Spleen (tissue), 11 donors: Measurements from ENCODE around the gene NCLN. TPM values are rescaled to one million over a fixed set of nuclear protein-coding genes. Genes with fewer than 3 reads are reported as not detected.

ENCODE experiments used
- DNase-seq: peaks from one replicate; pipeline ENCODE4 v3.0.0-alpha.2; 2020
- H3K27ac ChIP-seq, 8 donors: fragments of 200-600 bp; sonication (generic) in 7 of 8; 1 replicate in 4 of 8; 2 replicates in 4 of 8; pipeline versions ENCODE4 v1.5.0 to v1.8.0; 2016 to 2021; ENCODE audit warnings: inconsistent platforms in 4 of 8, mild to moderate bottlenecking in 4 of 8, moderate library complexity in 1 of 8
- H3K27me3 ChIP-seq, 7 donors: fragments of 200-600 bp; sonication (generic) in 6 of 7; replicated peaks in 1 of 7; 1 replicate in 4 of 7; 2 replicates in 3 of 7; pipeline versions ENCODE4 v1.5.0 to v1.8.0; 2016 to 2021; ENCODE audit warnings: inconsistent platforms in 3 of 7, mild to moderate bottlenecking in 1 of 7
- H3K36me3 ChIP-seq, 6 donors: fragments of 200-600 bp; sonication (generic) in 5 of 6; 1 replicate in 4 of 6; 2 replicates in 2 of 6; pipeline versions ENCODE4 v1.5.0 to v1.8.0; 2016 to 2021; ENCODE audit warnings: inconsistent platforms in 2 of 6
- H3K4me1 ChIP-seq, 6 donors: fragments of 200-600 bp; sonication (generic) in 5 of 6; 1 replicate in 3 of 6; 2 replicates in 3 of 6; pipeline versions ENCODE4 v1.5.0 to v1.8.0; 2016 to 2021; ENCODE audit warnings: inconsistent platforms in 3 of 6
- H3K4me3 ChIP-seq, 8 donors: fragments of 200-600 bp; sonication (generic) in 7 of 8; 1 replicate in 4 of 8; 2 replicates in 4 of 8; pipeline versions ENCODE4 v1.5.0 to v1.8.0; 2016 to 2021; ENCODE audit warnings: inconsistent platforms in 4 of 8, mild to moderate bottlenecking in 4 of 8, moderate library complexity in 2 of 8
- H3K9me3 ChIP-seq, 8 donors: fragments of 200-600 bp; sonication (generic) in 7 of 8; 1 replicate in 4 of 8; 2 replicates in 4 of 8; pipeline versions ENCODE4 v1.5.0 to v1.8.0; 2016 to 2021; ENCODE audit warnings: inconsistent platforms in 4 of 8
- POLR2A ChIP-seq, 3 donors: fragments of 450-650 bp; IDR thresholded peaks; one replicate each; pipeline ENCODE4 v1.5.1; 2017; ENCODE audit warnings: antibody characterized with exemption in 3 of 3, mild to moderate bottlenecking in 1 of 3
- POLR2AphosphoS5 ChIP-seq, 3 donors: sonication (generic); formaldehyde crosslinking; IDR thresholded peaks; one replicate each; pipeline ENCODE4 v1.5.1; 2017; ENCODE audit warnings: antibody characterized with exemption in 3 of 3
- WGBS, 5 donors: extraction: QIAGEN DNeasy Blood & Tissue Kit in 3 of 5; methylation state at CpG; one replicate each; pipeline versions ENCODE4 v1.1.5 to v1.1.7; 2013 to 2018; 5-methylcytosine and 5-hydroxymethylcytosine counted together
- intact Hi-C: fragments of 100-400 bp; cut with DNase I; formaldehyde crosslinking; loops from one replicate; pipeline ENCODE4 v1.15.0; 2023; ENCODE audit warnings: low total_unique reads
- polyA plus RNA-seq, 3 donors: library from polyadenylated mRNA; stranded (reverse); fragments of 200-250 nt; gene quantifications; one replicate each; pipeline ENCODE4 v1.2.1, GENCODE V29; 2013
- total RNA-seq, 7 donors: library from RNA; depleted of rRNA in 3 of 7; stranded (reverse); fragments of >200 nt in 3 of 7; fragmentation: NEBNext Ultra II Directional in 4 of 7; extraction: Animal tissue kit (Norgen Biotek cat#: 25700) in 4 of 7; gene quantifications; one replicate each; pipeline versions ENCODE4 v1.1.0 to v1.2.1, GENCODE V29; 2016 to 2021
- TF ChIP-seq, protein P1 (sequence below), 11 experiments: fragments of 200-600 bp in 7 of 11; fragments of 450-650 bp in 4 of 11; sonication (generic) in 4 of 11; IDR thresholded peaks in 8 of 11; conservative IDR thresholded peaks in 3 of 11; 1 replicate in 7 of 11; 2 replicates in 4 of 11; pipeline versions ENCODE4 v1.4.0 to v1.8.0; 2016 to 2021; ENCODE audit warnings: antibody characterized with exemption in 11 of 11, inconsistent platforms in 4 of 11, mild to moderate bottlenecking in 1 of 11
- donor health status: healthy with polysubstance abuse.
- donor health status: DM: no; HTN: no; CAD: no; lungs with moderate emphysema.
- donor health status: DM: no; HTN: no; CAD: no.
- donor health status: Bipolar disorder and iron deficiency.
- donor health status: healthy.
- donor health status: DM: no; HTN: no; CAD: no.
- donor health status: DM: yes; HTN: yes; CAD: no.

Gene NCLN
- total and polyA plus RNA-seq, 10 donors, result 37.8 to 89.5 (median 48.9) TPM

DNA sequence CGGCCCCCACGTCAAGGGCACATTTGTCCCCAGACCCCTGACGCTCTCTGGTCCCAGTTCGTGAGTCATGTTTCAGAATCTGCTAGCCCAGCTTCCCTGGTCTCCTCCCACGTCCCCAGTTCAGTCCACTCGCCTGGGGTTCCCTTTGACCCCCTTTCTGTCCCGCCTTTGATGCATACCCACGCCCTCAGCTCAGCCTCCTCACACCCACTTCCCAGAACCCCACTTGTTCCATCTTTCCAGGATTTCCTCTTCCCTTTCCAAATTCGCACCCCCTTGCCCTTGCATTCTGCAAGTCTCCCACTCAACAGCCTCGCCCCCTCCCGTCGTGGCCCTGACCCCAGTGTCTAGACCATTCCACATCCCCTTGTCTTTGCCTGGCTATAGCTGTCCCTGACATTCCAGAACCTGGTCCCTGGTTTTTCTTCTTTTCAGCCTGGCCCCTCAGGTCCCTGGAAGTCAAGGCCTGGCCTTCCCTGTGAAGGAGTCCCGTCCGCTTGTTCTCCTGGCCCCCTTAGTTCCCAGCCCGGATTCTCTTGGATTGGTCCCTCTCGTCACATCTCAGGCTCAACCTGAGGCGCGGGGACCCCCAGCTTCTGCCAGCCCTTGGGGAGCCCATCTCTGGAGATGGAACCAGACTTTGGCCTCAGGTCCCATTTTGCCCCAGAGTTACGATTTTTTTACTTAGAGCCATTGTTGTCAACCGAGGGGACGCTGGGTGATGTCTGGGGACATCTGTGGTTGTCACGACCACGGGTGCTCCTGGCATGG is 1.3 kb downstream of the NCLN start:
- Histone ChIP-seq H3K27ac (peak overlapping the region in 4 of 8 donors; percentile 89 to 99 (median 94)), H3K27me3 (no peaks in the 10 kb centered on the region), H3K36me3 (peaks cover 0 to 62% (median 0%) of the 10 kb centered on the region in 6 donors), H3K9me3 (no peaks in the 10 kb centered on the region), H3K4me3 (peak overlapping the region; percentile 67 to 100 (median 93)), H3K4me1 (peaks cover 43 to 95% (median 78%) of the 10 kb centered on the region in 6 donors)
- intact Hi-C loops, result no loop called here
- 60 to 71% (median 65%) methylated on average over 23 of the region's 23 CpGs for WGBS, 5 donors
- TF ChIP-seq POLR2A (IDR thresholded peaks at IDR 0.05) (no peak), POLR2AphosphoS5 (IDR thresholded peaks at IDR 0.05) (no peak)
- TF ChIP-seq, protein P1, sequence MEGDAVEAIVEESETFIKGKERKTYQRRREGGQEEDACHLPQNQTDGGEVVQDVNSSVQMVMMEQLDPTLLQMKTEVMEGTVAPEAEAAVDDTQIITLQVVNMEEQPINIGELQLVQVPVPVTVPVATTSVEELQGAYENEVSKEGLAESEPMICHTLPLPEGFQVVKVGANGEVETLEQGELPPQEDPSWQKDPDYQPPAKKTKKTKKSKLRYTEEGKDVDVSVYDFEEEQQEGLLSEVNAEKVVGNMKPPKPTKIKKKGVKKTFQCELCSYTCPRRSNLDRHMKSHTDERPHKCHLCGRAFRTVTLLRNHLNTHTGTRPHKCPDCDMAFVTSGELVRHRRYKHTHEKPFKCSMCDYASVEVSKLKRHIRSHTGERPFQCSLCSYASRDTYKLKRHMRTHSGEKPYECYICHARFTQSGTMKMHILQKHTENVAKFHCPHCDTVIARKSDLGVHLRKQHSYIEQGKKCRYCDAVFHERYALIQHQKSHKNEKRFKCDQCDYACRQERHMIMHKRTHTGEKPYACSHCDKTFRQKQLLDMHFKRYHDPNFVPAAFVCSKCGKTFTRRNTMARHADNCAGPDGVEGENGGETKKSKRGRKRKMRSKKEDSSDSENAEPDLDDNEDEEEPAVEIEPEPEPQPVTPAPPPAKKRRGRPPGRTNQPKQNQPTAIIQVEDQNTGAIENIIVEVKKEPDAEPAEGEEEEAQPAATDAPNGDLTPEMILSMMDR (IDR thresholded peaks at IDR 0.05 in 8 of 11, conservative IDR thresholded peaks at IDR 0.05 in 3 of 11), result no peak
- no peak for DNase-seq

DNA sequence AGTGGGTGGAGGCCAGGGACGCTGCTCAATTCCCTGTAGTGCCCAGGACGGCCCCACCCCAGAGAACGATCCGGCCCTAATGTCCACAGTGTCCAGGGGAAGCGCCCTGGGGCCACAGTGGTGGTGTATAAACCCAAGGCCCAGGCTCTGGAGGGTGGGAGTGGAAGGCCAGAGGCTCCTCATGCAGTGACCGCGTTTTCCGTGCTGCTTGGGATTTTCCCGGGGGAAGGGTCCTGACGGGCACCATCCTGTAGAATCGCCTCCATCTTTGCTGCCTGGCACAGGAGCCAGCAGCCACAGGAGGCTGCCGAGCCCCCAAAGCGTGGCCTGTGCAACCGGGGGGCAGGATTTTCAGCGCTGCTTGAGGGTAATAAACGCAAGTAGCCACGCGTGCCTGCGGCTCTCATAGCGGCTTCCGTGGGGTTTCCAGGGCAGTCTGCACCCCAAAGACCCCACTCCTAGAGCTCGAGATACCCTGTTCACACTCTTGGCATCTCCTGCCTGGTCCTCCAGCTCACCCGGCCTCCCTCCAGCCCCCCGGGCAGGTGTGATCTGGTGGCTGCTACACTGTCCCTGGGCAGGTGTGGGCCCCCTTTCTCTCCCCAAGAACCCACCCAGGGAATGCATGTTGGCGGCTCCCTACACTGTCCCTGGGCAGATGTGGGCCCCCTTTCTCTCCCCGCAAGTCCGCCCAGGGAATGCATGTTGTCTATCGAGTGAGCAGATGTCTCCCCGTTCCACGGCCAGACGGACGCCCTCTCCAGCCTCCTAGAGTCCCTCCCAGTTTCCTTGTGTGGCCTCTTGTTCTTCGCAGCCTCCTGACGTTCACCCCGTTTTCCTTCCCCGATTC is 2.2 kb downstream of the NCLN start:
- intact Hi-C loops, result no loop called here
- Histone ChIP-seq H3K9me3 (no peaks in the 10 kb centered on the region), H3K27me3 (no peaks in the 10 kb centered on the region), H3K27ac (peak overlapping the region in 6 of 8 donors; percentile 21 to 99 (median 82)), H3K4me1 (peaks cover 38 to 93% (median 70%) of the 10 kb centered on the region in 6 donors), H3K36me3 (peaks cover 0 to 62% (median 0%) of the 10 kb centered on the region in 6 donors), H3K4me3 (peak overlapping the region in 3 of 8 donors; percentile 16 to 100 (median 92))
- DNase-seq, result no peak
- 75 to 90% (median 85%) methylated on average over 22 to 36 of the region's 36 CpGs for WGBS, 5 donors
- TF ChIP-seq, protein P1 (IDR thresholded peaks at IDR 0.05 in 8 of 11, conservative IDR thresholded peaks at IDR 0.05 in 3 of 11), result no peak
- TF ChIP-seq POLR2AphosphoS5 (IDR thresholded peaks at IDR 0.05), result peak in 1 of 3 donors; percentile 28

DNA sequence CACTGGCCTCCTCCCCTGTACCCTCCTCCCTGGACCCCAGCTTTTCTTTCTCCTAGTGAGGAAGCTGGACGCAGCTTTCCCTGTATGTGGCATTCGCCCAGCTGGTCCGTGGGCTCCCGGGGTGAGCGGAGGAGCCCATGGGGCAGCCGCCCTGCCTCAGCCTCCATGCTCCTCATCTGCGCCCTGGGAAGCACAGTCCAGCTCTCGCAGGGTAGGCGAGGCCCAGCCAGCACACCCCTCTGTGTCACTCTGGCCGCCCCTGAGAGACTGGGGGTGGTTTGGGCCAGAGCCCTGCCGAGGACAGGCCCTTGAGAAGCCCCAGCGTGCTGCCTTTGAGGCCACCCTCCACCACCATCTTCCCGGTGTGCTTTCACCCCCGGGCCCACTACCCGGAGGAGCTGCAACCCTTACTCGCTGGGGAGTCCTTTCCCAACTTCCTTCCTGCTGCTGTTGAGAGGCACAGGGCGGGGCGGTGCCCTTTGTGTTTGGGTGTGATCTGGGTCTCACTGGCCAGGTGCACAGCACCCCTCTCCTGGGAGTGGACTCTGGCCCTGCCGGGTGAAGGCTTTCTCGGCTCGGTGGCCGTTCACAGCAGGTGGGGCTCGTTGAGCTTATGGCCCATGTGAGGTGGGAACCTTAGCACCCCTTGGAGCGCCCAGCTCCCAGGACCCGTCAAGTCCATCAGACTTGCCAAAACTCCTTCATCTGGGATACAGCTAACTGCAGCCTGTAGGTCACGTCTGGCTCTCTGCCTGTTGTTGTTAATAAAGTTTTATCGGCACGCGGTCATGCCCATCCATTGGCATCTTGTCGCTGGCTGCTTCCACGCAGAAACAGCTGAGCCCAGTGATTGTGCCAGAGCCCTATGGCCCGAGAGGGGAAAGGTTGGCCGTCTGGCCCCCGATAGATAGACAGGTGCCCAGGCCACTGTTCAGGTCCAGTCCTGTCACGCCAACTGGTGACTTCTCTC is 3.2 kb downstream of the NCLN start:
- DNase-seq, result peak; percentile 91
- H3K27ac ChIP-seq, result peak overlapping the region in 7 of 8 donors; percentile 21 to 99 (median 78)
- peaks cover 35 to 93% (median 60%) of the 10 kb centered on the region in 6 donors for H3K4me1 ChIP-seq
- 55 to 72% (median 69%) methylated on average over 13 to 35 of the region's 35 CpGs for WGBS, 5 donors
- H3K4me3 ChIP-seq, result peak overlapping the region in 3 of 8 donors; percentile 14 to 100 (median 16)
- intact Hi-C loops, result no loop called here
- peaks cover 0 to 64% (median 8%) of the 10 kb centered on the region in 6 donors for H3K36me3 ChIP-seq
- TF ChIP-seq, protein P1 (IDR thresholded peaks at IDR 0.05 in 8 of 11, conservative IDR thresholded peaks at IDR 0.05 in 3 of 11), result no peak
- peak; percentile 34 to 78 (median 63) for TF ChIP-seq POLR2AphosphoS5 (IDR thresholded peaks at IDR 0.05)
- H3K9me3 ChIP-seq, result no peaks in the 10 kb centered on the region
- no peaks in the 10 kb centered on the region for H3K27me3 ChIP-seq
